ENCODE results near the gene HBG1.

Gene HBG1

DNA sequence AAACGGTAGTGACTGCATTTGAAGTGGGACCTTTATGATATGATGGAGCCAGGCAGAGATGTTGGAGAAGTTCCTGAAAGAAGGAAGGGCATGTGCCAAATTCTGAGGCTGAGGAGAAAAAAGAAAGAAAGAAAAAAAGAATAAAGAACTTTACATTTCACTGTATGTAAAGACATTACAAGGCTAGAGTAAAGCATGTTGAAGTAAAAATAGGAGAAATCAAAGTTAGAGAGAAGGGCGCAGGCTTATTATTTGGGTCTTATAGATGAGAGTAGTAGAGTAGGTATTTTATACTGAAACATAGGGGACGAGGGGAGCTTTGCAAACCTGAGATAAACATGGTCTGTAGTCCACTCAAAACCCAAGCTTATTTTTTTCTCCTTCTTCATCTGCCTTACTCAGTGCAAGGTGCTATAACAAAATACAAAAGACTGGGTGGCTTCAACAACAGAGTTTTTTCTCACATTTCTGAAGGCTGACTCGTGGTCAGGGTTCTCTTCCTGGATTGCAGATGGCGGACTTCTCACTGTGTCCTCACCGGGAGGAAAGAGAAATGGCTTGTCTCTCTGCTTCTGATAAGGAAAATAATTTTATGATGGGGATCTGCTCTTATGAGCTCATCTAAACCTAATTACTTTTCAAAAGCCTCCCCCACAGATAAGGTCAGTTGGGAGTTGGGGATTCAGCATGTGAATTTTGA, 2.7 kb downstream of the HBG1 start:
- no peak for DNase-seq (ENCODE audit: low read depth in 2 of 2)

DNA sequence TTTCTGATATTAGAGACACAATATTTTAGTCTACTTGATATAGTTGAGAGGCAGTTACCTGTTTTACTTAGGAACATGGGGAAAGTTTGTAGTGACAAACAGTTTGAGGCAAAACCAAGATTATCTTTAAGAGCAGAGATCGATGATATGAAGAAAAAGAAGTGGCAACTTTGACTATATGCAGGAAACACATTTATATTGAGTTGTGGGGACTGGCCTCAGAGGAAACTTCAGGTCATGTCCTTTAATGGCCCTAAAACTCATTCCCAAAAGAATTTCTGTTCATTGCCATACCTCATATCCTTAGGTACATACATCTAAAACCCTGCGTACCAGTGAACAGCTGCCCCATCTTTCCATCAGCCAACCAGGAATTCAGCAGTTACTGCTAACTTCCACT, 4.5 kb downstream of the HBG1 start:
- DNase-seq (ENCODE audit: low read depth in 2 of 2): no peak

DNA sequence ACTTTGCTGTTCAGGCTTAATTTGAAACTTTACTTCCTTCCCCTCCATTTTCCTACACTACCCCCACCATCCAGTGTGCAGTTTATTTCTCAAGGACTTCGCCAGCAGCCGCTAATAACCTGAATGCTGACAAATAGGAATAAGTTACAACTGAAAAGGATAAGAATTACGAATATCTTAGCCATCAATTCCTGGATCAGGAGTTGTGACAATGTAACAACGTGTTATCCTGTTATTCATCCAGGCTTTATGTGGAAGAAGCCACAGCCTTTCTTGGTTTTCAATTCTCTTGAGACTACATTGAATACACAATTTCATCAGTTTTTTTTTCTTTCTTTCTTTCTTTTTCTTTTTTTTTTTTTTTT, 5.9 kb downstream of the HBG1 start:
- DNase-seq (ENCODE audit: low read depth in 2 of 2): no peak

DNA sequence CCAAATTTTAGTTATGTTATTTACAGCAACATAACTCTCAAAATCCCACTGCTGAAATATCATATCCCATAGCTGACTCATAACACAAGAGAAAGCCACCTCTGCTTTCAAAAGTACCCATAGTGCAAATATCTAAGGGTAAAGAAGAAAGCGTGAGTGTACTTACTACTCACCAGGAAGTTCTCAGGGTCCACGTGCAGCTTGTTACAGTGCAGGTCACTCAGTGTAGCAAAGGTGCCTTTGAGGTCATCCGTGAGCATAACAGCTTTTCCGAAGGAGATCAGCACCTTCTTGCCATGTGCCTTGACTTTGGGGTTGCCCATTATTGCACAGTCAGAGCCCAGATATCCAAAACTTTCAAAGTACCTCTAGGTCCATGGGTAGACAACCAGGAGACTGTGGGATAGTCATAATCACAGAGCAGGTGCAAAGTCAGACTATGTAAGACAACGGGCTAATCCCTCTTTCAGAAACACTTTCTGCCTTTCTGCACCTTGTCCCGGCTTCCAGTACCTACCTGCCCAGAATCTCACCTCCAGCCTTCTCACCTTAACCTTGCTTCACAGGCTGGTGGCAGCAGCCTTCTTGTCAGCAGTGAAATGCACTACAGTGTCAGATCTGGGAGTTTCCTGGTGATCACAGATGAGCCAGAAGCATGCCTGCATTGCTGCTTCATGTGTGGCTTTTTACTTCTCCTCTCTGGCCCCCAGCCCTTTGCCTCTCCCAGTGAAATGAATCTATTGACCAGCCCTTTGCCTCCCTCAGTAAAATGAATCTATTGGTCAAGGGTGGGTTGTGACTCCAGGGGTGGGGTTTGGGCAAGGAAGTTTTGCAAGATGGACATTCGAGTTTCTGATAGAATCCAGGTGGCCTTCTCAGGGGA, 6.5 kb downstream of the HBG1 start:
- DNase-seq (ENCODE audit: low read depth in 2 of 2): no peak

DNA sequence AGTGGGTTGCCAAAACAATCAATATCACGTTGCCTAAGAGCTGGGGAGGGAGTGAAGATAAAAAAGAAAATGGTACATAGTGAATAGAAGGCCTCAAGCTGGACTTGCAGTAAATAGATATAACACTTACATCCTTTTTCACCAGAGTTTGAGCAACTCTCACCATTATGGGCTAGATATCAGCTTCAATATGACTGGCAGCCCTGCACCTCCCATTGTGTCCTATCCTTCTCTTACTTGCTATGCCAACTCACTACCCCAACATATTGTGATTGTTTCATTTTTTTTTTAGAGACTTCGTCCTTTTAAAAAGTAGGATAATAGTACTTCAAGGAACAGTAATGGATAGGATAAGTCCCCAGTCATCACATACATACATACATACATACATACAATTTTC, 7.4 kb downstream of the HBG1 start:
- no peak for DNase-seq (ENCODE audit: low read depth in 2 of 2)

DNA sequence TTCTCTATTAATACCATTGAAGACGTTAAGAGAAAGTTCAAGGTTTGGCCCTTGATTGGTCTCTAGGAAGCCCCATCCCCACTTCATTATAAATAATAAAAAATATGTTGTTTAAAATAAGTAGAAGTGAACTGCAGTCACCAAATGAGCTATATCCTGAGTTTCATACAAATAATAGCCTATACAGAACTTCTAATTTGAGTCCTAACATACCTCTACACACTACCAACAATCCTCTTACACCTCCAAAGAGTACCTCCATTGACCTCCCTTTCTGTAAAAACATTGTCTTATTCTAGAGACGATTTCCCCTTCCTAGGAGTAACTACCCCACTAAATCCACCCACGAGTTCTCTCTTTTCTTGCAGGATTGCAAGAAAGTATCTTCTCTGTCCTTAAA, 8.2 kb downstream of the HBG1 start:
- no peak for DNase-seq (ENCODE audit: low read depth in 2 of 2)

DNA sequence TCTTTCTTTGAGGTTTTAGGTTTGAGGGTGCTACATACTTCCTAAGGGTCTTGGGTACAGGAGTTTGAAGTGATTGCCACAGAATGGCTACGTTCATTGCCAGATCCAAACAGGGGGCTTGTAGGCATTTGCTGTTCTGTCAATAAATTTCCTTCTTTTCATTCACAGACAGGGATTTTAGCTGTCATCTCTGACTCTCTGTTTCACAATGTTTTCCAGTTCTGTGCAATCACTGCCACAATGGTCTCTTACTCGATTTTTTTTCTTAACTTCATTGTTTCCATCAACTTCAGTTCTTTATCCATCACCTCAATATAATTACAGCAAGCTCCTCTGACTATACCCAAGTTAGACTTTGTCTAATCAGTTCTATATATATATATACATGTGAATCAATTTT, 9.2 kb downstream of the HBG1 start:
- no peak for DNase-seq (ENCODE audit: low read depth in 2 of 2)

DNA sequence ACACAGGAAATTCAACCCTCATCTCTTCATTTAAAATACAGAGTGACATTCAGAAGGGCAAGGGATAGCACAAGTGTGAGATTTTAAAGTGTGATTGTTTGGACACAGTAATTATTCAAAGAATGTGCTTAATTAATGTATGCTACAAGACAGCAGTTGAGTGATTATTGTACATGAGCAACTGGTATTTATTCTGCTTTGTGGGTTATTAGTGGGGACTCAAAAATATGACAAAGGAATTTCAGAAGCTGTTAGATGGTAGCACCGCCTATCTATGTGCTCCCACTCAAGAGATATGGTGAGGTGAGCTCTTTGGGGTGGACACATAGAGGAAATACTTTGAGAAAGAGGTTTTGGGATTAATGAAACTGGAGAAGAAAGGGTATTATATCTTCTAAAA, 9.6 kb downstream of the HBG1 start:
- DNase-seq (ENCODE audit: low read depth in 2 of 2): no peak

DNA sequence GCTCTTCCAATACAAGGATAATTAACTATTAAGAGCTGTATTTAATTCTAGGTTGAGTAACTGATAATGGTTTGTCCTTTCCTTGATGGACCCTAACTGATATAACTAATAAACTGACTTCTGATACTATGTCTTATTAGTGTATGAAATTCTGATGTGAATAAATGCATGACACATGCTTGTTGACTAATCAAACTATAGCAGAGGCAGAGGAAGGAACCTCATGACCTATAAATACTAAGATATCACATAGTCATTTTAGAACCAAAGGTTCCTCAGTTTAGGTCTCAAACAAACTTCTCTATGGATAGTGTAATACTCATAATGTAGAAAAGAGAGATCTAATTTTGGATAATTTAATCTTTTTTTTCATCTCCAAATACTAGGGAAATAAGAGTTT, 10.6 kb downstream of the HBG1 start:
- DNase-seq (ENCODE audit: low read depth in 2 of 2): no peak

DNA sequence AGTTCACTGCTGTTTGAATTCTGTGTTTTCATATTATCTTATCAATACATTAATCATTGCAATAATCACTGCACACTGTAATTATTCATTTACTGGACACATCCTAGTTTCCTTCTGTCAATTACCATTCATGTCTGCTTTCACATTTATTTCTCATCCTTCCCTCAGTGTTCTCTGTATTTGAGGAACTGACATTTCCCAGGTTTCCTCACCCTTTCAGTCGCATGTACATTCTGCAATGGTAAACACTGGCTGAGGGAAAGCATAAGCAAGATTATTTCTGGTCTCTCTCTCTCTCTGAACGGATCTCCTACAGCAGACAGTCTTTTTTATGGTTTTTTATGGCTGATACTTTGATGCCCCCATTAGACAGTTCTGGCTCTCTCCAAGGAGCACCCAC, 11.2 kb downstream of the HBG1 start:
- DNase-seq (ENCODE audit: low read depth in 2 of 2): no peak

DNA sequence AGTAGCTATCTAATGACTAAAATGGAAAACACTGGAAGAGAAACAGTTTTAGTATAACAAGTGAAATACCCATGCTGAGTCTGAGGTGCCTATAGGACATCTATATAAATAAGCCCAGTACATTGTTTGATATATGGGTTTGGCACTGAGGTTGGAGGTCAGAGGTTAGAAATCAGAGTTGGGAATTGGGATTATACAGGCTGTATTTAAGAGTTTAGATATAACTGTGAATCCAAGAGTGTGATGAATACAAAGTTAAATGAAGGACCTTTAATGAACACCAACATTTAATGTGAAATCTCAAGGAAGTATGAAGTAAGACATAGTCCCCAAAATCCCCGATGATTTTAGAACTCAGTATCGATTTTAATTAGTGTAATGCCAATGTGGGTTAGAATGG, 12.2 kb downstream of the HBG1 start:
- DNase-seq (ENCODE audit: low read depth in 2 of 2): no peak

DNA sequence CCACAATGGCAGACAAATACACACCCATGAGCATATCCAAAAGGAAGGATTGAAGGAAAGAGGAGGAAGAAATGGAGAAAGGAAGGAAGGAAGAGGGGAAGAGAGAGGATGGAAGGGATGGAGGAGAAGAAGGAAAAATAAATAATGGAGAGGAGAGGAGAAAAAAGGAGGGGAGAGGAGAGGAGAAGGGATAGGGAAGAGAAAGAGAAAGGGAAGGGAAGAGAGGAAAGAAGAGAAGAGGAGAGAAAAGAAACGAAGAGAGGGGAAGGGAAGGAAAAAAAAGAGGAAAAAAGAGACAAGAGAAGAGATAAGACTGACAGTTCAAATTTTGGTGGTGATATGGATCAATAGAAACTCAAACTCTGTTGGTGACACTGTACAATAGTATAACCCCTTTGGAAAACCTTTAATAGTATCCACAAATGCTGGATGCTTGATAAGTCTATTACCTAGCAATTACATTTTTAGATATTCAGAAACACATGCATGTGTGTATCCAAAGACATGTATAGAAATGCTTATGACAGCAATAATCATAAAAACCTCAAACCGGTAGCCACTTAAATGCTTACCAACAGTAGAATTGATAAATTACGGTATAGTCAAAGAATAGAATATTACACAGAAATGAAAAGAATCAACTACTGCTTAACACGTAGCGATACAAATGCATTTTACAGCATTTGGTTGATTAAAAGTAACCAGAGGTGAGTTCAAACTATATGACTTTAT, 14.1 kb downstream of the HBG1 start:
- DNase-seq (ENCODE audit: low read depth in 2 of 2): no peak

DNA sequence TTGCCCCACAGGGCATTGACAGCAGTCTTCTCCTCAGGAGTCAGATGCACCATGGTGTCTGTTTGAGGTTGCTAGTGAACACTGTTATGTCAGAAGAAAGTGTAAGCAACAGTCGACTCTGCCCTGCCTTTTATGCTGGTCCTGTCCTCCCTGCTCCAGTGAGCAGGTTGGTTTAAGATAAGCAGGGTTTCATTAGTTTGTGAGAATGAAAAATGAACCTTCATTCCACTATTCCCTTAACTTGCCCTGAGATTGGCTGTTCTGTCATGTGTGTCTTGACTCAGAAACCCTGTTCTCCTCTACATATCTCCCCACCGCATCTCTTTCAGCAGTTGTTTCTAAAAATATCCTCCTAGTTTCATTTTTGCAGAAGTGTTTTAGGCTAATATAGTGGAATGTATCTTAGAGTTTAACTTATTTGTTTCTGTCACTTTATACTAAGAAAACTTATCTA, 15.2 kb downstream of the HBG1 start, which contains the start of gene HBD:
Gene HBD (minus strand): TSS at position 103 of the 454 bp plus-strand sequence. CDS start 50 bp downstream, at position 53.
- DNase-seq (ENCODE audit: low read depth in 2 of 2): no peak

DNA sequence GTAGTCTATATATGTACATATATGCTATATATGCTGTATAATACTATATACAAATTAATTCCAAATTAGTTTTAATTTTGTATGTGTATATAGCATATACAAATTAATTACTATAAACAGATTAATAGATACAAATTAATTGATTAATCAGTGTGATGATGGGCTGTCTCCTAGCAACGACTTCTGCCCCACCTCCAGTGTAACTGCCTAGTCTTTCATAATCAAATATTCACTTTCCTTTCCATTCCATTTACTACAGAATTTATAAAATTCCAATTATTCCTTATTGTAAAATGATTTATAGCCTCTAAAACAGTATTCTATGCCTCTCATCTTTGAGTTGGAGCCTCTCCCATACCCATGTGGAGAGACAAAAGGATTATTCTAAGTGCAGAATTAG, 16.4 kb downstream of the HBG1 start:
- no peak for DNase-seq (ENCODE audit: low read depth in 2 of 2)

DNA sequence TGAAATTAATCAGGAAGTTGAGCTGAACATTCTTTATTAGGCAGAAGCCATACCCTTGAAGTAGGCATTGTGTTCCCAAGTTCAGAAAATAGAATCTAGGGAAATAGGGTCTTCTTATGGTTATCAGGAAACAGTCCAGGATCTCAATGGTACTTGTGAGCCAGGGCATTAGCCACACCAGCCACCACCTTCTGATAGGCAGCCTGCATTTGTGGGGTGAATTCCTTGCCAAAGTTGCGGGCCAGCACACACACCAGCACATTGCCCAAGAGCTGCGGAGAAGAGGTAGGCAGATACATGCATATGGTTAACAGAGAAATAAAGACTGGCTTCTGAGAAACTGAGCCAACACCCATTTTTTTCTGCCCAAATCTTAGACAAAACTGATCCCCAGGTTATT, 16.8 kb downstream of the HBG1 start:
- DNase-seq (ENCODE audit: low read depth in 2 of 2): no peak

DNA sequence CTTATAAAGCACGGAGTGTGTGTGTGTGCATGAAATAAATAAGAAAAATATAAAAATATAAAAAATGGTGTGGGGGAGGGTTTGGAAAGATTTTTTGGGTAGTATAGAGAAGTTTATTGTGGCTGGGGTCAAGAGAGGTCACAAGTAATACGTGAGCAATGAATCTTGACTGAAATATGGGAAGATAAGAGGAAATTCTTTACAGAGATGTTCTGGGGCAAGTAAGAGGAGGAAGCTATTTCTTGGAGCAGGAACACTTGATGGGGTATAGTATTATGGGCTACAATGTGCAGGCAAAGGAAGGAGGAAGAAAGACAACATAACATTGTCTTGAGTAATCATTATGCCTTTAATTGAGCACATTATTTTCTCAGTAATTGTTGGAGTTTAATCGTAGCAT, 17.5 kb downstream of the HBG1 start:
- no peak for DNase-seq (ENCODE audit: low read depth in 2 of 2)

DNA sequence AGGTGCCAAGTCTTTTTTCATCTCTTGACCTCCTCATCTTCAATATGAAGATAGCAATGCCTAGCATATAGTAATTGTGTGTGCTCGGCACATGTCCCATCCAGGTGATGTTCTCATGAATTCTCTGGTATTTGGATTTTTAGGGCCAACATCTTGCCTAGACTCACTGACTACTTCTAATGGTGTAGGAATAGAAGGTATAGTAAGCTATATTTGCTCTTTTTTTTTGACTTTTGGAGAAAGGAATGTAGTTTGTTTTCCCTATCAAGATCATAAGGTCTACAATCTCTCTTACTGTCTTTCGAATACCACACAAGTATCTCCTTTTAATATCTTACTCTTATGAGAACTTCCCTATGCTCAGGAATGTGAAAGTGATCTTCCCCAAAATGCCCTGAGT, 18.5 kb downstream of the HBG1 start:
- DNase-seq (ENCODE audit: low read depth in 2 of 2): no peak

DNA sequence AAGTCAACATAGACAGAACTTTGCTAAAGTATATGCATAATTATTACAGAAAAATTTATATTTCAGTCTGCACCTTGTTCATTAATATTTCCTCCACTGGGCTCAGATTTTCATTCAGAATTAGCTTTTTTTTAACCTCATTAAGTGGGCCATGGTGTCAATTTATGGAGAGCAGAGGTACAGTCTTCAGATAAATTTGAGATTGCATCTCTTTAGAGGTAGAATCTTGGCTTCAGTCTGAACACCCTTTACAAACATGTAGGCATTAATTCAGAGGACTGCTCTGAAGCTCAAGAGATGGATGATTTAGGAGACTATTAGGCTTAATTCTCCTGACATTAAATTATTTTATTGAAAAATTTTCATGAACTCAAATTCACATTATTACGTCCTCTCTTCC, 19.4 kb downstream of the HBG1 start:
- no peak for DNase-seq (ENCODE audit: low read depth in 2 of 2)

DNA sequence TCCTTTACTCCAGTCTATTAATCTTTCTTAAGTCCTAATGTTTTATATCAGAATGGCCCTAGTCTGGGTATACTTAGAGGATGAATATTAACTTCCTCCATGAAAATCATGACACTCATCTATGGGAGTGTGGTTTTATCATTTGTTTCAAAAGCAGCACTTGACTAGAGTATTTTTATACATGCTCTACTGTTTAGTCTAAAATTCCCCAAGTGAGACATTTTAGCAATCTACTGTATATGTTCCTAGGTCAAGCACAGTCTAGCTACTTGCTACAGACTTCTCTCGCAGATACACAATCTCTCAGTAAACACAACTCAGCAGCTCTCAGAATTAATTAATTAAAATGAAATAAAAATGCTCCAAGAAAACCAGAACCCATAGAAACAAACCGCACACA, 19.9 kb downstream of the HBG1 start:
- DNase-seq (ENCODE audit: low read depth in 2 of 2): no peak

DNA sequence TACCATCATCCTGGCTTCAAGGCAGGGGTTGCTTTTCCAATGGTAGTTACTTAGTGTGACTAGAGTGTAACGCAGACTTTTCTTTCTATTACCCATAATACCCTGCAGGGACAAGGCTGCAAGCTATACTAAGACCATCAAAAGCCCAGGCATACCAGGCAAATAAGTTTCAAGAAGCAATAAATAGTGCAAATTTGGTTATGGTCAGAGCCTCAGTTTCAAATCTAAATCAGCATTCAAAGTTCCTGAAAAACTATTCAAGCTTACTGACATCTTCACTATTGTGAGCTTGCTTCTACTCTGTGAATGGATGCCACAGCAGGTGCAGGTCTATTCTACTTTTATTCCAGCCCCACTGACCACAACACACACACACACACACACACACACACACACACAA, 20.3 kb downstream of the HBG1 start:
- no peak for DNase-seq (ENCODE audit: low read depth in 2 of 2)

DNA sequence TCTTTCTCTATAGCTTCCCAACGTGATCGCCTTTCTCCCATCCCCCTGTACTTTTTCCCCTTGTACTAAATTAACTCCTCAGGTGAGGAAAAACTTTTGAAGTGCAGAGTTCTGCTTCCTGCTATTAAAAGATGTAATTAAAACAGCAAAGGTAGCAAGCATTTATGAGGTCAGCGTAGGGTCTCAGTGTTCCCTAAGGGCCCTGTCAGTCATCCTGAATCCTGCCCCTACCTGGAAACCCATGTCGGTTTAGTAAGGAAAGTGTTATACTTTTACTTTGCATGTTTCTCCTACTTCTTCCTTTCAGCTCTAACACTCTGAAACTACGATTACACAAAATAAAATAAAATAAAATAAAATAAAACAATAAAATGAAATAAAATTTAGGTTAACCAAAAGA, 21.5 kb downstream of the HBG1 start:
- no peak for DNase-seq (ENCODE audit: low read depth in 2 of 2)

DNA sequence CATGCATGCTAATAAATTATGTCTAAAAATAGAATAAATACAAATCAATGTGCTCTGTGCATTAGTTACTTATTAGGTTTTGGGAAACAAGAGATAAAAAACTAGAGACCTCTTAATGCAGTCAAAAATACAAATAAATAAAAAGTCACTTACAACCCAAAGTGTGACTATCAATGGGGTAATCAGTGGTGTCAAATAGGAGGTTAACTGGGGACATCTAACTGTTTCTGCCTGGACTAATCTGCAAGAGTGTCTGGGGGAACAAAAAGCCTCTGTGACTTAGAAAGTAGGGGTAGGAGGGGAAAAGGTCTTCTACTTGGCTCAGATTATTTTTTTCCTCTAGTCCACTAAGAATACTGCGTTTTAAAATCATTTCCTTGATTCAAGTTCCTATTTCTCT, 22.0 kb downstream of the HBG1 start:
- no peak for DNase-seq (ENCODE audit: low read depth in 2 of 2)
